ENCODE results near the gene AMDHD2. TPM values are rescaled to one million over a fixed set of nuclear protein-coding genes. Genes with fewer than 3 reads are reported as not detected.

The AMDHD2 gene
- total and polyA plus RNA-seq, 2 of the 13 experiments (the other 11 are each of a cell fraction or from before 2014, with no cell fraction given) = 33.5 to 39.1 TPM

DNA sequence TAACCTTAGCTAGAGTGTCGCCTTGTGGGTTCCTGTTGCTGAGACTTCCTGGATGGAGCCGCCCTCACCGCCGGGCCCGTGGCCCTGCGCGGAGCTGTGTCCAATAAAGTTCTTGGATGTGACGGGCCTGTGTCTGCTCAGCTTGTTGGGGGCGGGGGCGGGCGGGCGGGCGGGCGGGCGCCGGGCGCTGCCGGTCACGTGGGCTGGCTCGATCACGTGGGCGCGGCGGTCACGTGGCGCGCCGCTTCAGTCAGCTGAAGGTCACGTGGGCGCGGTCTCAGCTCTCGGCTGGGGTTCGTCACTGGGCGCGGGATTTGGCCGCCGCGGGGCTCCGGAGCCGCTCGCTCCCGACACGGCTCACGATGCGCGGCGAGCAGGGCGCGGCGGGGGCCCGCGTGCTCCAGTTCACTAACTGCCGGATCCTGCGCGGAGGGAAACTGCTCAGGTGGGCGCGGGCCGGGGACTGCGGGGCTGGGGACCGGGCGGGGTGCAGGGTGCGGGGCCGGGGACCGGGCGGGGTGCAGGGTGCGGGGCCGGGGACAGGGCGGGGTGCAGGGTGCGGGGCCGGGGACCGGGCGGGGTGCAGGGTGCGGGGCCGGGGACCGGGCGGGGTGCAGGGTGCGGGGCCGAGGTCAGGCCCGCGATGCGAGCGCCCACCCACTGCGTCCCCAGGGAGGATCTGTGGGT lies at the start of gene AMDHD2 (continued):
- TF ChIP-seq AKAP8 (CRISPR knock-in tag; IDR thresholded peaks at IDR 0.05) (peak; percentile 96), JUN (CRISPR knock-in tag; IDR thresholded peaks at IDR 0.05) (no peak), ARNT (IDR thresholded peaks at IDR 0.05) (no peak), RAD51 (IDR thresholded peaks at IDR 0.05; ENCODE audit: borderline replicate concordance) (peak; percentile 96), ZNF230 (CRISPR knock-in tag; IDR thresholded peaks at IDR 0.05) (no peak), MIXL1 (CRISPR knock-in tag; IDR thresholded peaks at IDR 0.05) (no peak), HOXA9 (CRISPR knock-in tag; IDR thresholded peaks at IDR 0.05; ENCODE audit: borderline replicate concordance) (no peak), KDM6A (CRISPR knock-in tag; IDR thresholded peaks at IDR 0.05; ENCODE audit: low read depth) (no peak), ATM (IDR thresholded peaks at IDR 0.05; ENCODE audit: borderline replicate concordance) (no peak), ZNF841 (CRISPR knock-in tag; IDR thresholded peaks at IDR 0.05; ENCODE audit: borderline replicate concordance) (no peak), ZNF569 (CRISPR knock-in tag; IDR thresholded peaks at IDR 0.05; ENCODE audit: borderline replicate concordance) (no peak), MED13 (CRISPR knock-in tag; IDR thresholded peaks at IDR 0.05) (no peak), ZNF589 (CRISPR knock-in tag; conservative IDR thresholded peaks at IDR 0.05) (no peak; the same call in 1 of the 2 replicates), POGZ (CRISPR knock-in tag; IDR thresholded peaks at IDR 0.05) (no peak)
- TF ChIP-seq, protein P1, sequence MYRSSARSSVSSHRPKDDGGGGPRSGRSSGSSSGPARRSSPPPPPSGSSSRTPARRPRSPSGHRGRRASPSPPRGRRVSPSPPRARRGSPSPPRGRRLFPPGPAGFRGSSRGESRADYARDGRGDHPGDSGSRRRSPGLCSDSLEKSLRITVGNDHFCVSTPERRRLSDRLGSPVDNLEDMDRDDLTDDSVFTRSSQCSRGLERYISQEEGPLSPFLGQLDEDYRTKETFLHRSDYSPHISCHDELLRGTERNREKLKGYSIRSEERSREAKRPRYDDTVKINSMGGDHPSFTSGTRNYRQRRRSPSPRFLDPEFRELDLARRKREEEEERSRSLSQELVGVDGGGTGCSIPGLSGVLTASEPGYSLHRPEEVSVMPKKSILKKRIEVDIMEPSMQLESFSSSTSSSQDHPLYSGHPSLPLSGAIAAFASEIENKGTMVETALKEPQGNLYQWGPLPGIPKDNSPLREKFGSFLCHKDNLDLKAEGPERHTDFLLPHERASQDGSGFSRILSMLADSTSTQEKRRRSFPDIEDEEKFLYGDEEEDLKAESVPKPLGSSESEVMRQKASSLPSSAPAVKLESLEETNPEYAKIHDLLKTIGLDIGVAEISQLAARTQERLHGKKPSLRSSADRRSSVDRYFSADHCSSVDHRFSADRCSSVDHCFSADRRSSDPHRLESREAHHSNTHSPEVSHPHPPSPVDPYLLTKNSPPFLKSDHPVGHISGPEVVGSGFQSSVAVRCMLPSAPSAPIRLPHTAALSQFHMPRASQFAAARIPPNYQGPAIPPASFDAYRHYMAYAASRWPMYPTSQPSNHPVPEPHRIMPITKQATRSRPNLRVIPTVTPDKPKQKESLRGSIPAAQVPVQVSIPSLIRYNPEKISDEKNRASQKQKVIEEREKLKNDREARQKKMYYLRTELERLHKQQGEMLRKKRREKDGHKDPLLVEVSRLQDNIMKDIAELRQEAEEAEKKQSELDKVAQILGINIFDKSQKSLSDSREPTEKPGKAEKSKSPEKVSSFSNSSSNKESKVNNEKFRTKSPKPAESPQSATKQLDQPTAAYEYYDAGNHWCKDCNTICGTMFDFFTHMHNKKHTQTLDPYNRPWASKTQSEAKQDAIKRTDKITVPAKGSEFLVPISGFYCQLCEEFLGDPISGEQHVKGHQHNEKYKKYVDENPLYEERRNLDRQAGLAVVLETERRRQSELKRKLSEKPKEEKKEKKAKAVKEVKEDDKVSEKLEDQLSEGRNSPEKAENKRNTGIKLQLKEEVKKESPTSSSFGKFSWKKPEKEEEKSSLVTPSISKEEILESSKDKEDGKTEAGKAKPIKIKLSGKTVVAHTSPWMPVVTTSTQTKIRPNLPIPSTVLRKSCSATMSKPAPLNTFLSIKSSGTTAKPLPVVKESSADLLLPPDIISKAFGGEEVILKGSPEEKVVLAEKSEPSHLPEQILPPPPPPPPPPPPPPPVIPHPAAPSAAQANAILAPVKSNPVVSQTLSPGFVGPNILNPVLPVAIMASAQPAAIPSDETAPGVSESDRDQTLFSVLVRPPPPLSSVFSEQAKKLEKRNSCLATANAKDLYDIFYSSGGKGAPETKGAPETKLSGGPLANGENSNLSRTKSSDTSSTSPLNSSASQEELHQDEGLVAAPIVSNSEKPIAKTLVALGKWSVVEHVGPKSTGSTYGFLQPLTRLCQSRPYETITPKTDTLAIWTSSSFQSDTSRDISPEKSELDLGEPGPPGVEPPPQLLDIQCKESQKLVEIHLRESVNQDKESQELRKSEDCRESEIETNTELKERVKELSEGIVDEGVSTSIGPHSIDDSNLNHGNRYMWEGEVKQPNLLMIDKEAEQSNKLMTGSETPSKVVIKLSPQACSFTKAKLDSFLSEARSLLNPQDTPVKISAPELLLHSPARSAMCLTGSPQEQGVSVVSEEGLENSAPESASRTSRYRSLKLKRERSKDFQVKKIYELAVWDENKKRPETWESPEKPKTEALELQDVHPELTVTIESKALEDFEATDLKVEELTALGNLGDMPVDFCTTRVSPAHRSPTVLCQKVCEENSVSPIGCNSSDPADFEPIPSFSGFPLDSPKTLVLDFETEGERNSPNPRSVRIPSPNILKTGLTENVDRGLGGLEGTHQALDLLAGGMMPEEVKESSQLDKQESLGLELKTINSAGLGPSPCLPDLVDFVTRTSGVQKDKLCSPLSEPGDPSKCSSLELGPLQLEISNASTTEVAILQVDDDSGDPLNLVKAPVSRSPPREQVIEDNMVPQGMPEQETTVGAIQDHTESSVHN (CRISPR knock-in tag; IDR thresholded peaks at IDR 0.05) = no peak
- TF ChIP-seq, protein P2, sequence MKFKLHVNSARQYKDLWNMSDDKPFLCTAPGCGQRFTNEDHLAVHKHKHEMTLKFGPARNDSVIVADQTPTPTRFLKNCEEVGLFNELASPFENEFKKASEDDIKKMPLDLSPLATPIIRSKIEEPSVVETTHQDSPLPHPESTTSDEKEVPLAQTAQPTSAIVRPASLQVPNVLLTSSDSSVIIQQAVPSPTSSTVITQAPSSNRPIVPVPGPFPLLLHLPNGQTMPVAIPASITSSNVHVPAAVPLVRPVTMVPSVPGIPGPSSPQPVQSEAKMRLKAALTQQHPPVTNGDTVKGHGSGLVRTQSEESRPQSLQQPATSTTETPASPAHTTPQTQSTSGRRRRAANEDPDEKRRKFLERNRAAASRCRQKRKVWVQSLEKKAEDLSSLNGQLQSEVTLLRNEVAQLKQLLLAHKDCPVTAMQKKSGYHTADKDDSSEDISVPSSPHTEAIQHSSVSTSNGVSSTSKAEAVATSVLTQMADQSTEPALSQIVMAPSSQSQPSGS (CRISPR knock-in tag; IDR thresholded peaks at IDR 0.05) = no peak
- TF ChIP-seq, protein P3, sequence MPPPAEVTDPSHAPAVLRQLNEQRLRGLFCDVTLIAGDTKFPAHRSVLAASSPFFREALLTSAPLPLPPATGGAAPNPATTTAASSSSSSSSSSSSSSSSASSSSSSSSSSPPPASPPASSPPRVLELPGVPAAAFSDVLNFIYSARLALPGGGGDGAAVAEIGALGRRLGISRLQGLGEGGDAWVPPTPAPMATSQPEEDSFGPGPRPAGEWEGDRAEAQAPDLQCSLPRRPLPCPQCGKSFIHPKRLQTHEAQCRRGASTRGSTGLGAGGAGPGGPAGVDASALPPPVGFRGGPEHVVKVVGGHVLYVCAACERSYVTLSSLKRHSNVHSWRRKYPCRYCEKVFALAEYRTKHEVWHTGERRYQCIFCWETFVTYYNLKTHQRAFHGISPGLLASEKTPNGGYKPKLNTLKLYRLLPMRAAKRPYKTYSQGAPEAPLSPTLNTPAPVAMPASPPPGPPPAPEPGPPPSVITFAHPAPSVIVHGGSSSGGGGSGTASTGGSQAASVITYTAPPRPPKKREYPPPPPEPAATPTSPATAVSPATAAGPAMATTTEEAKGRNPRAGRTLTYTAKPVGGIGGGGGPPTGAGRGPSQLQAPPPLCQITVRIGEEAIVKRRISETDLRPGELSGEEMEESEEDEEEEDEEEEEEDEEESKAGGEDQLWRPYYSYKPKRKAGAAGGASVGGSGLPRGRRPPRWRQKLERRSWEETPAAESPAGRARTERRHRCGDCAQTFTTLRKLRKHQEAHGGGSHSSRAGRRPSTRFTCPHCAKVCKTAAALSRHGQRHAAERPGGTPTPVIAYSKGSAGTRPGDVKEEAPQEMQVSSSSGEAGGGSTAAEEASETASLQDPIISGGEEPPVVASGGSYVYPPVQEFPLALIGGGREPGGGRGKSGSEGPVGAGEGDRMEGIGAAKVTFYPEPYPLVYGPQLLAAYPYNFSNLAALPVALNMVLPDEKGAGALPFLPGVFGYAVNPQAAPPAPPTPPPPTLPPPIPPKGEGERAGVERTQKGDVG (CRISPR knock-in tag; IDR thresholded peaks at IDR 0.05; ENCODE audit: borderline replicate concordance) = no peak
